ENCODE measurements around the gene RNF133.

Gene RNF133

DNA sequence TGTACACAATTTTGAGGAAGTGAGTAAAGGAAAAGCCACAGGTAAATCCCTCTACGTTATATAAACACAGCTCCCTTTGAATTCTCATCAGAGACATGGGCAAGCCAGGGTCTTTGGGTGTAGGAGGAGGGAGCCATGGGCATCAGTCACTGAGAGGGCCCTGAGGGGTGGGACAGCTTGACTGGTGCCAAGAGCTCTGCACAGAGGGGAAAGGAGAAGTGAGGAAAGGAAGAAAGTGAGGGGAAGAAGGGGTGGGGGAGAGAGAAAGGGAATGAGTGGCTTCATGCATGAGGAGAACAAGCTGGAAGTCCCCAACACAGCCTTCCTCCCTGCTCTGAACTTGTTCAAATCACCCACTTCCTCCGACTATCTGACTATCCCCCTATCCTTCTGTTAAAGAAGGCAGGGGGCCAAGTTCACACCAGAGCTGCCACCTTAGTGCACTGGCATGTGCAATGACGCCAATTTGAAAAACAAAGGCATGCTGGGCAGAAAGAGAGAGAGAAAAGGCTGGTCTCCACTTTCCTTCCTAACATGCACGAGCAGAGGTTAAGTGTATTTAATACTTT is 20.2 kb upstream of the RNF133 start:
- TF ChIP-seq, protein P1, sequence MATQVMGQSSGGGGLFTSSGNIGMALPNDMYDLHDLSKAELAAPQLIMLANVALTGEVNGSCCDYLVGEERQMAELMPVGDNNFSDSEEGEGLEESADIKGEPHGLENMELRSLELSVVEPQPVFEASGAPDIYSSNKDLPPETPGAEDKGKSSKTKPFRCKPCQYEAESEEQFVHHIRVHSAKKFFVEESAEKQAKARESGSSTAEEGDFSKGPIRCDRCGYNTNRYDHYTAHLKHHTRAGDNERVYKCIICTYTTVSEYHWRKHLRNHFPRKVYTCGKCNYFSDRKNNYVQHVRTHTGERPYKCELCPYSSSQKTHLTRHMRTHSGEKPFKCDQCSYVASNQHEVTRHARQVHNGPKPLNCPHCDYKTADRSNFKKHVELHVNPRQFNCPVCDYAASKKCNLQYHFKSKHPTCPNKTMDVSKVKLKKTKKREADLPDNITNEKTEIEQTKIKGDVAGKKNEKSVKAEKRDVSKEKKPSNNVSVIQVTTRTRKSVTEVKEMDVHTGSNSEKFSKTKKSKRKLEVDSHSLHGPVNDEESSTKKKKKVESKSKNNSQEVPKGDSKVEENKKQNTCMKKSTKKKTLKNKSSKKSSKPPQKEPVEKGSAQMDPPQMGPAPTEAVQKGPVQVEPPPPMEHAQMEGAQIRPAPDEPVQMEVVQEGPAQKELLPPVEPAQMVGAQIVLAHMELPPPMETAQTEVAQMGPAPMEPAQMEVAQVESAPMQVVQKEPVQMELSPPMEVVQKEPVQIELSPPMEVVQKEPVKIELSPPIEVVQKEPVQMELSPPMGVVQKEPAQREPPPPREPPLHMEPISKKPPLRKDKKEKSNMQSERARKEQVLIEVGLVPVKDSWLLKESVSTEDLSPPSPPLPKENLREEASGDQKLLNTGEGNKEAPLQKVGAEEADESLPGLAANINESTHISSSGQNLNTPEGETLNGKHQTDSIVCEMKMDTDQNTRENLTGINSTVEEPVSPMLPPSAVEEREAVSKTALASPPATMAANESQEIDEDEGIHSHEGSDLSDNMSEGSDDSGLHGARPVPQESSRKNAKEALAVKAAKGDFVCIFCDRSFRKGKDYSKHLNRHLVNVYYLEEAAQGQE (IDR thresholded peaks at IDR 0.05; ENCODE audit: low read depth), result no peak
- TF ChIP-seq TEAD4 (IDR thresholded peaks at IDR 0.05), result no peak
- TF ChIP-seq, protein P2, sequence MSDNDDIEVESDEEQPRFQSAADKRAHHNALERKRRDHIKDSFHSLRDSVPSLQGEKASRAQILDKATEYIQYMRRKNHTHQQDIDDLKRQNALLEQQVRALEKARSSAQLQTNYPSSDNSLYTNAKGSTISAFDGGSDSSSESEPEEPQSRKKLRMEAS (IDR thresholded peaks at IDR 0.05), result no peak
- TF ChIP-seq, protein P3, sequence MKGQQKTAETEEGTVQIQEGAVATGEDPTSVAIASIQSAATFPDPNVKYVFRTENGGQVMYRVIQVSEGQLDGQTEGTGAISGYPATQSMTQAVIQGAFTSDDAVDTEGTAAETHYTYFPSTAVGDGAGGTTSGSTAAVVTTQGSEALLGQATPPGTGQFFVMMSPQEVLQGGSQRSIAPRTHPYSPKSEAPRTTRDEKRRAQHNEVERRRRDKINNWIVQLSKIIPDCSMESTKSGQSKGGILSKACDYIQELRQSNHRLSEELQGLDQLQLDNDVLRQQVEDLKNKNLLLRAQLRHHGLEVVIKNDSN (IDR thresholded peaks at IDR 0.05), result no peak
- TF ChIP-seq ZBTB7A (IDR thresholded peaks at IDR 0.05; ENCODE audit: low read depth), result no peak
- no peak for TF ChIP-seq EGR1 (IDR thresholded peaks at IDR 0.05)
- TF ChIP-seq TCF12 (IDR thresholded peaks at IDR 0.05; ENCODE audit: low read depth), result no peak
- TF ChIP-seq CEBPB (IDR thresholded peaks at IDR 0.05), result no peak
- no peak for TF ChIP-seq CREB1 (IDR thresholded peaks at IDR 0.05; ENCODE audit: low read depth)
- TF ChIP-seq EP300 (IDR thresholded peaks at IDR 0.05; ENCODE audit: borderline replicate concordance), result no peak
- TF ChIP-seq NFIC (IDR thresholded peaks at IDR 0.05), result no peak
- TF ChIP-seq YY1 (IDR thresholded peaks at IDR 0.05; ENCODE audit: low read depth), result no peak
- no peak for TF ChIP-seq RAD21 (IDR thresholded peaks at IDR 0.05; ENCODE audit: low read depth)

DNA sequence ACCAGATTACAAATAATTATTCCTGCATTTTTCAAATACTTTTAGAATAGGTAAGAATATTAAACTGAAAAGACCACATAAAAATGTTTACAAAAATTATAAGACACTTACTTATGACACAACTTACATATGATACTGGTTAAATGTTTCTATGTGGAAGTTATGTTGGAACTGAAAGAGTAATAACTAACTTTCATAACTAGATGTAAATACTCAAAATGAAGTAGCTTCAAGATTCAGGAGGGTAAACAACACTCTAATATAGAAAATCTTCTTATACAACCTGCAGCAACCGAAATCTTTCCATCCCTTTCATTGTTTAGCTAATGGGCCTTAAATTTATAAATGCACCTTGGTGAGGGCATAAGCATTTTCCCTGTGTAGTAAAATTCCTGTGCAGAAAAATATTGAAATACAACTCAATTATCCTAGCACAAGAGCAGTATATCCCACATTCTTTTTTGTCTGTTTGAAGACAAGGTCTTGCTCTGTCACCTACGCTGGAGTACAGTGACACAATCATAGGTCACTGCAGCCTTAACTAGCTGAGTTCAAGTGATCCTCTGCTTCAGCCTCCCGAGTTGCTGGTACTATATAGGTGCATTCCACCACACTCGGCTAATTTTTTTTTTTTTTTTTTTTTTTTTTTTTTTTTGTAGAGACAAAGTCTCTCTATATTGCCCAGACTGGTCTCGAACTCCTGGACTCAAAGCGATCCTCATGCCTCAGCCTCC is 18.6 kb upstream of the RNF133 start:
- TF ChIP-seq CEBPB (IDR thresholded peaks at IDR 0.05) (no peak), ZBTB7A (IDR thresholded peaks at IDR 0.05; ENCODE audit: low read depth) (no peak), RAD21 (IDR thresholded peaks at IDR 0.05; ENCODE audit: low read depth) (no peak), EGR1 (IDR thresholded peaks at IDR 0.05) (no peak), FOXM1 (IDR thresholded peaks at IDR 0.05; ENCODE audit: borderline replicate concordance, low read depth) (no peak), TEAD4 (IDR thresholded peaks at IDR 0.05) (no peak), EP300 (IDR thresholded peaks at IDR 0.05; ENCODE audit: borderline replicate concordance) (no peak), CREB1 (IDR thresholded peaks at IDR 0.05; ENCODE audit: low read depth) (no peak), YY1 (IDR thresholded peaks at IDR 0.05; ENCODE audit: low read depth) (no peak)
- TF ChIP-seq, protein P3 (IDR thresholded peaks at IDR 0.05), result no peak
- TF ChIP-seq, protein P1 (IDR thresholded peaks at IDR 0.05; ENCODE audit: low read depth), result no peak

DNA sequence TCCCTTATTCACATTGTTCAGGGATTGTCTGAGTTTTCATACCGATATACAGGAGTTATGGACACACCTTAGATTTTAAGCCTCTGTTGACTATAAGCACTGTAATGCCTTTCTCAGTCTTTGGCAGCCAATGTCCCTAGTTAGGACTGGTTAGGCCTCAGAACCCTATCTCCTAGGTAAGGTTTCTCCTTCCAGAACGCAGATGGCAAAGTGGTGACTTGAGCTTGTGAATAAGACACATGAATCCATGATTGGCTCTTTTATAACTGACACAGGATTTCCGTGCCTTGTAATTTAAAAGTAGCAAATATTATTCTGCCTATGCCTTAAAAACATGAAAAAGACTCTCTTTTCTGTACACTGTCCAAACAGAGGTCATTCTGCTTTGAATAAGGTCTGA is 16.3 kb upstream of the RNF133 start:
- TF ChIP-seq YY1 (IDR thresholded peaks at IDR 0.05; ENCODE audit: low read depth) (no peak), ZBTB7A (IDR thresholded peaks at IDR 0.05; ENCODE audit: low read depth) (no peak), TCF12 (IDR thresholded peaks at IDR 0.05; ENCODE audit: low read depth) (no peak), FOXM1 (IDR thresholded peaks at IDR 0.05; ENCODE audit: borderline replicate concordance, low read depth) (no peak)
- TF ChIP-seq, protein P3 (IDR thresholded peaks at IDR 0.05), result no peak

DNA sequence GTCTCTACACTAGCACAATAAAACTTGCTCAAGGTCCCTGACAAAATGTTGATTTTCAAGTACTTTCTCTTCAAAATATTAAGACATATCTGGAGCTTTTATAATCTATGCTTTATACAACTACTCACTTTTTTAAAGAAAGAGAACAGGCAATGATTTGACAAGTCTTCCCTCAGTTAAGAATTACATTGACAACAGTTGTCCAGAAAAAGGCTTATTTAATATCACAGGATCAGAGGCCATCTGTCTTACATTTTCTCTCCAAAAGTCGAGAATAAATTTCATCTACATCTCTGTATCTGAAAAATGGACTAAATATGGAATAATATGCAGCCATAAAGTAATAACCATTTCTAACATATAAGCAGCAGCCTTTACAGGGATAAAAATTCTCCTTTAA is 12.0 kb upstream of the RNF133 start:
- TF ChIP-seq TEAD4 (IDR thresholded peaks at IDR 0.05), result no peak
- TF ChIP-seq YY1 (IDR thresholded peaks at IDR 0.05; ENCODE audit: low read depth), result no peak
- TF ChIP-seq TAF1 (IDR thresholded peaks at IDR 0.05; ENCODE audit: low read depth), result no peak
- no peak for TF ChIP-seq RAD21 (IDR thresholded peaks at IDR 0.05; ENCODE audit: low read depth)
- TF ChIP-seq CEBPB (IDR thresholded peaks at IDR 0.05), result no peak
- TF ChIP-seq, protein P2 (IDR thresholded peaks at IDR 0.05), result no peak
- TF ChIP-seq, protein P3 (IDR thresholded peaks at IDR 0.05), result no peak
- TF ChIP-seq EGR1 (IDR thresholded peaks at IDR 0.05), result no peak

Measured in Ishikawa (cell line).